NCI-H524 (cell line): Measurements from ENCODE around the gene ADGRV1.
A peak's percentile ranks its signal among the peaks of the same experiment; 100 is the strongest.
"Not testable (repeated sequence)": the region's sequence is repeated elsewhere in the genome, so short reads cannot be mapped to it uniquely, and the experiment has no call there.

Source experiments
- DNase-seq, 2 experiments: peaks; one replicate each; lab custom pipeline; 2025; lab: John Stamatoyannopoulos, UW

ADGRV1 gene

DNA sequence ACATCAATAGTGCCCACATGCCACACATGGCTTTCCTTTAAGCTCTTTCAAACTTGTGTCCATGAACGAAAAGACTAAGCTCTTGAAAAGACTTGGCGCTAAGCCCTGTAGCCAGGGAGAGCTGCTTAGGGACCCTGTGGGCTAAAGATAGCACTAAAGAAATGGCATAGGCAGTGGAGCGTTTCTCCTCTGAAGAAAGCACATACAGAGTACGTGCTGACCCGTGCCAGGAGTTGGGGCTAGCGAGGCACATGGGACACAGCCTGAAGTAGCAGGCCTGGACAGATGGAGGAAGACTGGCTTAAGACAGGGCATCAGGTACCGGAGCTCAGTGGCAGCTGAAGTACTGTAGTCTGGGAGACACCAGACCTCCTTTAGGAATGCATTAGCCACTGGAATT is 39.7 kb downstream of the ADGRV1 start:
- DNase-seq: peak; percentile 87 to 96

DNA sequence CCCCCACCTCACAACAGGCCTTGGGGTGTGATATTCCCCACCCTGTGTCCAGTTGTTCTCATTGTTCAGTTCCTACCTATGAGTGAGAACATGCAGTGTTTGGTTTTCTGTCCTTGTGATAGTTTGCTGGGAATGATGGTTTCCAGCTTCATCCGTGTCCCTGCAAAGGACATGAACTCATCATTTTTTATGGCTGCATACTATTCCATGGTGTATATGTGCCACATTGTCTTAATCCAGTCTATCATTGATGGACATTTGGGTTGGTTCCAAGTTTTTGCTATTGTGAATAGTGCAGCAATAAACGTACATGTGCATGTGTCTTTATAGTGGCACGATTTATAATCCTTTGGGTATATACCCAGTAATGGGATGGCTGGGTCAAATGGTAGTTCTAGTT is 41.7 kb downstream of the ADGRV1 start:
- not testable (repeated sequence) for DNase-seq

DNA sequence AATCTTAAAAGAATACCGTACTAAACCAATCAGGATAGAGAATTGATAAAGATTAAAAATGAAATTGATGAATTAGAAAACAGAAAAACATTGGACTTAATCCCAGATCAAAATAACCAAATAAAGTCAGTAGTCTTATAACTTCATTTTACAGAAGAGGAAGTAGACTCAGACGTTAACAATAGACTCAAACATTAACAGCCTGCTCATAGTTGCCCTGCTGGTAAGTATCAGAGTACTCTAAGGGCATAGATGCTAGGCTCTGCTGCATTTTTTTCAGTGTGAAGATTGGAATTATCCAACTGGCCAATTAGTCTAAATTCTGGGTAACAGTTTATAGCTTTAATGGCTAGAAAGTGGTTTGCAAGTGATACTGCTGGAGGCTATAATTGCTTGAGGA is 42.9 kb downstream of the ADGRV1 start:
- DNase-seq: no peak

DNA sequence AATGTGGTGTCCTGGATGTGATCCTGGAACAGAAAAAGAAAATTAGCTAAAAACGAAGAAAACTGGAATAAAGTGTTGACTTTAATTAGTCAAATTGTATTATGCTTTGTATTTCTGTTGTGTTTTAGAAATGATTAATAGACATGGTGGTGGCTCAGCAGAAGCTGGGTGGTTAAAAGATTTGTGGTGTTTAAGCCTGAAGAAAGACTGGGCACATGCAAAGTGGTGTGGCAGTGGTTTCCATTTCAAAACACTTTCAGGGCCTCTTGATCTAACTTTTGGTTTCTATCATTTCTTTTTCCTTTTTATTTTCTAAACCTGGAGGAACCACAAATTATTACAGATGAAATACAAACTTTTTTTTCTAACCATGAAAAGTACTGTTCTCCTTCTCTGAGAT is 44.1 kb downstream of the ADGRV1 start:
- DNase-seq: no peak

DNA sequence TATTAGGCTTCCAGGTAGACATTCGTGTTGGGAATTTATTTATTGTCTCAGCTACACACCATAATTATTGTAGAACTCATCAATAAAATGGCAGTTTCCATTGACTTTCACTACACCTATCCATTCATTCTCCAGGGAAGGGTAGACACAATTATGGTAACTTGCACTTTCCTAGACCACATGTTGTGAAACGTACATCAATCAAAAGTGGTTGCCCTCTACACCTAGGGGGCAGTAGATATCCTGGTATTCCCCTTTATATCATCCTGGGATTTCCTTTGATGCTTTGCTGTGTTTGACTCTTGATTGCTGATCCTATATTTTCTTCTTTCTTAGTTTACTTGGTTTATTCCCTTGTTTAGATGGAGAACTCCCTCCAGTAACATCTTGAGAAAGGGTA is 47.9 kb downstream of the ADGRV1 start:
- peak in 1 of 2 experiments; percentile 21 for DNase-seq

DNA sequence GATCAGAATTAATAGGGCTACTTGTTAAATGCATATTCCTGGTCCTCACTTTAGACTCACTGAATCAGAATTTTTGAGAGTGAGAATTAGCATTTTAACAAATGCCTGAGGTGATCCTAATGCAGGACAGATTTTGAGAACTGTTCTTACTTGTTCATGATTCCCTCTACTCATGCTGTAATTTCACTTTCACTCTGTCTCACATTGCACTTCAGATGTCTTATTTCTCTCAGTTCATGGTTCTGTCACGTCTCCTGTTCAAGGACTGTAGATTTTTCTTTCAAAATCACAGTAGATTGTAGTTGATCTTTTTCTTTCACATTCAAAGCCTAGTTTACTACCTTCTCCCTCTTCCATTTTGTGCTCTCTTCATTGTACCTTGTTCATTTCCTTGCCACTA is 54.3 kb downstream of the ADGRV1 start:
- DNase-seq: no peak

DNA sequence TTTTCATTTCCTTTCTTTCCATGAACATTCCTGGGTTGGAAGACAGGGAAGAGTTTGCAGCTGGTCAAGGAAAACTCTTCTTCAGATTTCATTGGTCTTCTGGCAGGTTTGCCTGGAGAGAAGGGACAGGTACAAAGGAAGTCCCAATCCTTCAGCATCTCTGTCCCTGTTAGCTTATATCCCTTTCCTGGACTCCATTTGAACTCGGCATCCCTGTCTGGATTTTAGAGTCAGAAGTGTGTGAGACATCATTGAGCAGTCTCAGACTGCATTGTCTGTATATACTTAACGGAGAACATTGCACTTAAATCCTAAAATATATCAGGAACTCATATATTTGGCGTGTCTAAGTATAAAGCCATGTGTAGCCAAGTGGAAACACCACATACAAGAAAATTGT is 54.9 kb downstream of the ADGRV1 start:
- DNase-seq: no peak

DNA sequence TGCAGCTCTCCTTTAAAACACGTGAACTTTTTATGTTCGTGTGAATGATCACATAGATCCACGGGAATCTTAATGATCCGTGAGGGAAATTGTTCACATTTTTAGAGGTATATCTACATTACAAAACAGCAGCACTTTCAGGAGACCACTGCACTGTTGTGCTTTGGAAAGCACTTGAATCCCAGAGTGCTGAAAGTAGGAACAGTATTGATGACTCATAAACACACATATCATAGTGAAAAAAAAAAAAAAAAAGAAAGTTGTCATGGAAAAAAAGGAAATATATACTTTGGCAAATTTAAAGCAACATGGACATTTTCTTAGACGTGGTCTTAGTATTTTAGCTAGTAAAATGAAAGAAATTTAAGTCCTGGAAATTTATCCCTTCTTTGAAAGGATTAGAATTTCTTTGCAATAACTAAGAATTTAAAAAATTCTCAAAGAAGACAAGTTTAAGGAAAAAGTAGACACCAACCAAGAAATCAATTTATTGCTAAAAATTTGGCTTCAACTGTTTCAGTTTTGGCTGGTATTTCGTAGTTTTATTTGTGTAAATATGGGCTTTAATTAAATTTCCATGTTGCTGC is 55.4 kb downstream of the ADGRV1 start:
- no peak for DNase-seq

DNA sequence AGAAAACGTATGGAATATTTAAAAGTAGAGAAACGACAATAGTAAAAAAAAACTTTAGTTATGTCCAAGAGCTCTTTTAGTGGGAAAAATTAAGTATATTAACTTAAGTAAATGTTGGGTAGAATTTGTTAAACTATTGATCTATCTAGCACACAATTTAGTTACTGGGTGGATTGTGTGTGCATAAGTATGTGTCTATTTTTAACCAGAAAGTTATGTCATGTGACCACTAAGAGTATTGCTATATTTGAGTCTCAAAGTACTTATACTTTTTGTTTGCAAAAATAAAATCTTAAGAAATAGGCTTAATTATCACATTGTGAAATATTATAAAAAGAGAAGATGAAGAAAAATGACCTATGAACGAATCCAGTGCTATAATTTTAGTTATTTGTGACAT is 56.8 kb downstream of the ADGRV1 start:
- DNase-seq: no peak

DNA sequence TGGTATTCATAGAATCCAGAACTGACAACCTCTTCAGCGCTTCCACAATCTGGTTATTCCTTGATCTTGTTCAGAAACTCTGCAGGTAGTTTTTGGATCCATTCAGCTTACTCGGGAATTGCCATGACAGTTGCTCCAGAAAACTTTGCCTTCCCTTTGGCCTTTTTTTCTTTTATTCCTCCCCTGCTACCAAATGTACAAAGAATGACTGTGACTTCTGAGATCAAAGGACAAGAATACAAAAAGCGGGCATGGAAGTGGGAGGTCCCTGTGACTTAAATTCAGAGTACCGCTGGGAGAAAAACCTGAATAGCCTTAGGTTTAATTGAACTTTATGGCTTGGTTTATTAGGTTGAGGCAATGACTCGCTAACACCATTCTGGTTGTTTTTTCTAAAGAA is 59.5 kb downstream of the ADGRV1 start:
- DNase-seq: no peak

DNA sequence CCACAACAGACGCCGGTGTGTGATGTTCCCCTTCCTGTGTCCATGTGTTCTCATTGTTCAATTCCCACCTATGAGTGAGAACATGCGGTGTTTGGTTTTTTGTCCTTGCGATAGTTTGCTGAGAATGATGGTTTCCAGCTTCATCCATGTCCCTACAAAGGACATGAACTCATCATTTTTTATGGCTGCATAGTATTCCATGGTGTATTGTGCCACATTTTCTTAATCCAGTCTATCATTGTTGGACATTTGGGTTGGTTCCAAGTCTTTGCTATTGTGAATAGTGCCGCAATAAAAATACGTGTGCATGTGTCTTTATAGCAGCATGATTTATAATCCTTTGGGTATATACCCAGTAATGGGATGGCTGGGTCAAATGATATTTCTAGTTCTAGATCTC is 61.2 kb downstream of the ADGRV1 start:
- not testable (repeated sequence) for DNase-seq

DNA sequence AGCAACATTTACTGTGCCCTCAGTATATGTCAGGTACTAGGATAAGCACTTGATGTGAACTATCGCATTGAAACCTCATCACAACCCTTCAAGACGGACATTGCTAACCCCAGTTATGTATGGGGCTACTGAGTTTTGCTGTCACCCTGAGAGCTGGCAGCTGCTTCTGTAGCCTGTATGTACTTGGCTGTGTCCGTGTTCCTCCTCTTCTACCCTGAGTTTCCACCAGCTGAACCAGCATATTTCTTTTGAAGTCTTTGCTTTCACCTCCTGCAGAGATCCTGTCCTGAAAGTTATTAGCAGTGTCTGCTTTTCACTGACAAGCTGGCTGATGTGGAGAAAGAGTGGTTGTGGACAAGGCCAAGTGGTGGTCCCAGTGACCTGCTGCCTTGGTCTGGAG is 63.3 kb downstream of the ADGRV1 start:
- no peak for DNase-seq

DNA sequence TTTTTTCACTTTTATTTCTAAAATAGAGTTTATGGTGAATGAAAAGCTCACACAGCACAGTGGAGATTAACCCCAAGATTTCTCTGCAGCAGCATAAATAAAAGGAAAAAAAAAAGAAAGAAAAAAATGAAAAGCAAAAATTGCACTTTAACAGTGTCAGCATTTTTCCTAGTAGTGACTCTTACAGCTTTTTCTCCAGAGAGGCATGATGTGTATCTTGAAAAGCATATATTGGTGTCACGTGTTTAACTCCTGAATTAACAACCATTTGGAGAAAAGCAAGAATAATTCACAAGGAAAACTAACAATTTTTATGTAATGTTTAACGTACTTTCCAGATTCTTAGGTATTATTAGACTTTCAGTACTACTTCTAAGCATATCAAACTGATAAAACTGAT is 67.9 kb downstream of the ADGRV1 start:
- no peak for DNase-seq

DNA sequence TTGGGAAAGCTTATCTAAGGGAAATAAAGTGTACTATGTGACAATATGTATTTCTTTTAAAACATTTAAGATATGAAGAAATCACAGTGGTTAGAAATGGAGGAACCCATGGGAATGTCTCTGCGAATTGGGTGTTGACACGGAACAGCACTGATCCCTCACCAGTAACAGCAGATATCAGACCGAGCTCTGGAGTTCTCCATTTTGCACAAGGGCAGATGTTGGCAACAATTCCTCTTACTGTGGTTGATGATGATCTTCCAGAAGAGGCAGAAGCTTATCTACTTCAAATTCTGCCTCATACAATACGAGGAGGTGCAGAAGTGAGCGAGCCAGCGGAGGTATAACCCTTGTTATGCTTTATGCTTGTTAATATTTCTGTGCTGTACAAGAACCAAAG is 69.9 kb downstream of the ADGRV1 start:
- DNase-seq: no peak

DNA sequence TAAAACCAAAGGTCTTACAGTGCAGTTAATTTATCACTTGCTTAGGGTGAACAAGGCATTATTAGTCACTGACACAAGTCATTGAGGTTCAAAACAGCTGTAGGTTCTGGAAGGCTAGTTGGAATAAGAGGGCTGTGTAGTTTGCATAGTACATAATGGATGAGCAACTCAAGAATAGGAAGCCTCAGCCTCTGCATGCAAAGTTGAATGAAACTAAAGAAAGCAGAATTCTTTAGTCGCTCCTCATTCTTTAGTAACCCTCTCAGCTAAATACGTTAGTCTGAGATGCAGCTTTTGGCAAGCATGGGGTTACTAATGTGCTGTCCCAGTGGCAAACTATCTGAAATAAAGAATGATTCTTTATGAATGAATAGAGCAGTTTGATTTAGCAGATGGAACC is 74.2 kb downstream of the ADGRV1 start:
- no peak for DNase-seq

DNA sequence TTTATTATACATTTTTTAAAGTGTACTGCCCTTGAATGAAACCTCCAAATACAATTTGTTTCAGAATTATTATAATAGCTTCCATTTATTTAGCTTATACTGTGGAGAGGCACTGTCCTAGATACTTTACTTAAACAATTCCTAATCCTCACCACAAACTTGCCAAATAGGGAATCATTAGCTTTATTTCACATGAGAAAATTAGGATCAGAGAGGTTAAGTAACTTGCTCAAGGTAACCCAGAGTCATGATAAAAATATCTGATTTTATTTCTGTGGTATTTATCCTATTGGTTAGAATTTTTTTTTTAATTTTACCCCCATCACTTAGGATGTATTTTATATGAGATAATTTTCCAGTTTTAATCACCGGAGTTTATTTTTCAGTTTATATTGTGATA is 78.4 kb downstream of the ADGRV1 start:
- DNase-seq: no peak

DNA sequence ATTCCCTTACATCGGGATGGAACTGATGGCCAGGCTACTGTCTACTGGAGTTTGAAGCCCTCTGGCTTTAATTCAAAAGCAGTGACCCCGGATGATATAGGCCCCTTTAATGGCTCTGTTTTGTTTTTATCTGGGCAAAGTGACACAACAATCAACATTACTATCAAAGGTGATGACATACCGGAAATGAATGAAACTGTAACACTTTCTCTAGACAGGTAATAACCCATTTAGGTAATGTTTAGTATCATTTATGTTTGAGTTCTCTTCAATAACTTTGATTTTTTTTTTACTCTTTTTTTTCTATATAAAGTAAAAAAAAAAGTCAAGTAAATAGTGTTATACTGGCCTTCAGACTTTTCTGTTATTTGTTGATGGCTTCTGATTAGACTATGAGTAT is 79.1 kb downstream of the ADGRV1 start:
- DNase-seq: no peak

DNA sequence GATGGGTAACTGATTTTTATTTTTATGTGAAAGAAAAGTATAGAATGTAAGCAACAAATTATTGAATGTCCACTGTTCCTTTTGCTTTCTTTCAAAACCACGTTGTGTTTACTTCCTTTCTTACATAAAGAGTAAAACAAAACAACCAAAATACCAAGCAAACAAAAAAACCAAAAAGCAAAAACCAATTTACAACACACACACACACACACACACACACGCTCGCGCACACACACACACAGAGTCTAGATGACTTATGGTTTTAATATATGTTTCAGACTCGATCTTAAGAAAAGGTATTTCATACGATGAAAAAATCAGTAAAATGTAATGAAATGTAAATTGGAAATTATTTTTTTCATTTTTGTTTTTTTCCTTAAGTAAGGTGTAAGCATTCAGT is 80.3 kb downstream of the ADGRV1 start:
- no peak for DNase-seq

DNA sequence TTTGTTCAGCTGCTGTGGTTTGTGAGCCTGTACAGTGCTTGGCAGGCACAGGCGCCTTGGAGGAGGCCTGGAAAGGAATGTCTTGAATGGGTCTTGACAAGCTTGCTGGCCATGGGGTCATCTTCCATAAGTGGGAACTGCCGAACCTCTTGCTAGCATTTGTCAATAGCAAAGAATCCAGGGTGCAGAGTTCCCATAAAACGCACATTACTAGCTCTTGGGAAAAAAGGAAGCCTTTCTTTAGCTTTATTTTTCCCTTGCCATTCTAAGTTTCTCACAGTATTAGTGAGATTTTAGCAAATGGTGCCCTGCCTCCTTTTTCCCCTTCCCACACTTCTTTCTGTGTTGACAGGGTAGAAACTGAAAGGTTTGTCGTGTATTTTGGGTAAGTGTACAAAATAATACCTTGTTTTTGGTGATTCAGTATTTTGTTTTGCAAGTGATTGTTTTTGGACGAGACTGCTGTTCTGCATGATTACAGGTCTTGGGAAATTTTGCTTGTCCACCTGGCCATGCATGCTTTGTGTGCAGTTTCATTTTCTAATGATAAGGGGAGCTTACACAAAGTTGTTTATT is 82.0 kb downstream of the ADGRV1 start:
- DNase-seq: no peak

DNA sequence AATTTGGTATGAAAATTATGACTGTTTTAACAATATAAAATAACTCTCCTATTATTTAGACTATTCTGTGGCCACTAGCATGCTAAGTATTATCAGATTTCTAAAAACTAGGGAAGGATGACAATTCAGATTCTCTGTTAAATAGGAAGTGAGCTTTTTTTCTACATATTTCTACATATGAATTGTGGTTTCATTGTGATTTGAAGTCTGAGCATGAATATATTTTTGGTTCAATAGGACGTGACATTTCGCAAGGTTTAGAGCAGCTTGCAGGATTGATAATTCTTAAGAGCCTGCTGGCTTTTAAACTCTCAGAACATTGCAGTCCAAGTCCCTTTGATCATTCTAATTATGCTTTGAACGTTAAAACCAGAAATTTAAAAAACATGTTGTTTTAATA is 82.9 kb downstream of the ADGRV1 start:
- DNase-seq: no peak

DNA sequence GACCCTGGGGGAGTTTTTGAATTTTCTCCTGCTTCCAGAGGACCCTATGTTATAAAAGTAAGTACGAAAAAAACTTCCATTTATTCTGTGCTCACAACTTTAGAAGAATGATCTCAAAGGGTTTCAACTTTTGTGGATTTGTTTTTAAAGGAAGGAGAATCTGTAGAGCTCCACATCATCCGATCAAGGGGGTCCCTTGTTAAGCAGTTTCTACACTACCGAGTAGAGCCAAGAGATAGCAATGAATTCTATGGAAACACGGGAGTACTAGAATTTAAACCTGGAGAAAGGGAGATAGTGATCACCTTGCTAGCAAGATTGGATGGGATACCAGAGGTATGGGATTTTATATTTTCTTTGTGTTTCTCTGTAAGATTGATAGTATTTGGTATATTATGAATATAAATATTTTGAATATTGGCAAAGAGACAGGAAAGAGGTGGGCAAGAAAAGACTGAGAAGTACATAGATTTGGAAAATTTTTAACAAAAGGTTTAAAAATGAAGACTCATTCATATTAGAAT is 84.2 kb downstream of the ADGRV1 start:
- no peak for DNase-seq

DNA sequence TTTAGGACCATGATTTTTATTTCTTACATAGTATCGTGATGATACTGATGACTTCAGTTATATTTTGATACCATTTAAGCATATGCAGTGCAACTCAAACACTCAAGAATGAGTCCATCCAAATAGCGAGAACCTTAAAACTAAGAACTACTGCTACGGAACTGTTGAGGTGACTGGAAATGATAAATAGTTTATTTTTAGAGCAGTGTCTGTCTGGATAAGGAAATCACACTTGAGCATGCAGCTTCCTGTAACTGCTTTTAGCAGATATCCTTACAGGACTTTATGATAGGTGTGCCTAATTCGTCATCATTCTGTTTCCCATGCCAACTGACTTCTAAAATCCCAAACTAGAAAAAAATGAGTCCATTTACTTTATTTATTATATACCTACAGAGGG is 85.5 kb downstream of the ADGRV1 start:
- no peak for DNase-seq

DNA sequence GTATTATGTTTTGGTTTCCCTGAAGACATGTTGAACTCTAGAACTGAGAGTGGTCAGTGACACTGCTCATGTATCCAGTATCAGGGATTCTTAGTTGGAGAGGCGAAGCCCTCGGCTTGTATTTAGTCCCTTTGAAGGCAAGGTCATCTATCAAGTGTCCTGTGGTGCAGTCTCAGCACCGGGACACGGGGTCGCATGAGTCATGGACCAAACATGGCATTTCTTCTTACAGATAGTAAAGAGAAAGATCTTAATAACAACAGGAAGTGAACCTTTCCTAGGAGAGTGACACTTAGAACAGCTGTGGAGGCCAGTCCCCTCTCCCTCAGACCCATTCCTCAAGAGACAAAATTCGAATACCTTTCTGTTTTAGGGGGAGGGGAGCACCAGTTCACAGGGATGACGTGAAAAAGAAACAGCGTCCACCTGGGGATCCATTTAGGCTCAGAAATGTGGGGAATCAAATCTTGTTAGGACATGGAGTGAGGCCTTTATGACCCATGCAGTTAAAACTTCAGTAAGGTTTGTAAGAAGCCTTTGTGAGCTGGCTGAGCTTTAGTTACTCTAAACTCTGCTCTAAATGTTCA is 86.5 kb downstream of the ADGRV1 start:
- no peak for DNase-seq

DNA sequence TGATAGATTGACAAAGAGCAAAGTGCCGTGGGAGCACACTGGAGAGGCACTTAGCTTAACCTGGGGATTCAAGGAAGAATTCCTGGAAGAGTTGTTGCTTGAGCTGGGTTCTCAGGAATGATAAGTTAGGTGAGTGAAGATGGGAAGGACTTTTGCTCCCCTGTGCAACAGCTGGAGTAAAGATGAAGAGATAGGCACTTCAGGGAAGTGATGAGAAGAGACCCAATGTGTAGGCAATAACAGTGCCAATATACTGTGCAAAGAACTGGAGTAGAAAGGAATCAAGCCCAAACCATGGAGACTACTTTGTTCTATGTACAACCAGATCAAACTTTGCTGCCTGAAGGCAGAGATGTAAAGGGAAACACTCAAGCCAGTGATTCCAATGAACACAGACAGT is 92.2 kb downstream of the ADGRV1 start:
- DNase-seq: no peak
